Measurements from ENCODE around the gene GANAB. TPM values are rescaled to one million over a fixed set of nuclear protein-coding genes. Genes with fewer than 3 reads are reported as not detected.

GANAB gene
- total and polyA plus RNA-seq, 2 of the 13 experiments (the other 11 are each of a cell fraction or from before 2014, with no cell fraction given): 99.5 to 234 TPM

DNA sequence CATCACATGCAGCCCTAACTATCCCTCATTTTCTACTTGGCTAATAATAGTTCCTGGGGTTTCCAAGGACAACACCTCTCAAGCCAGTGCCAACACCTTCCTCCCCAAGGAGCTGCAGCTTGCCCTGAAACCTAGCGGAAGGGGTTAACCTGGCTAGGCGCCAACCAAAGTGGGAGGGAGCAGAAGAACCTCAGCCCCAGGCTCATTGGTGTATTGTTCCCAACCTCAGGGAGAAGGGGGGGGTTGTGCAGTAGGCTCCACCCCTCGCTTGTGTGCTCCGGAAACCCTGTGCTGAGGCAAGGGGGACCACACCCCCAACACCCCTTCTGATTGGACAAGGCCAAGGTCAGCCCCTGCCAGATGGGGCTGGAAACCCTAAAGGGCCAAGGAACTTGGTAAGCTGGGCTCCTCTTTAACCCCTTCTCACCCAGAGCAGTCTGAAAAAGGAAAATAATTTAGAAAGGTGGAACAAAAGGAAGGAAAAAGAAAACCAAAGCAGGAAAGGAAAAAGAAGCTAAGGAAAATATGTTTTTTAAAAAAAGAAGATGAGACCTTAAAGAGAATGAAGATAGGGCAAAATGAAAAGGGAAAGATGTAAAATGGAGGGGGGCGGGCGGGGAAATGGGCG, 47.2 kb downstream of the GANAB start (continued):
- TF ChIP-seq, protein P1, sequence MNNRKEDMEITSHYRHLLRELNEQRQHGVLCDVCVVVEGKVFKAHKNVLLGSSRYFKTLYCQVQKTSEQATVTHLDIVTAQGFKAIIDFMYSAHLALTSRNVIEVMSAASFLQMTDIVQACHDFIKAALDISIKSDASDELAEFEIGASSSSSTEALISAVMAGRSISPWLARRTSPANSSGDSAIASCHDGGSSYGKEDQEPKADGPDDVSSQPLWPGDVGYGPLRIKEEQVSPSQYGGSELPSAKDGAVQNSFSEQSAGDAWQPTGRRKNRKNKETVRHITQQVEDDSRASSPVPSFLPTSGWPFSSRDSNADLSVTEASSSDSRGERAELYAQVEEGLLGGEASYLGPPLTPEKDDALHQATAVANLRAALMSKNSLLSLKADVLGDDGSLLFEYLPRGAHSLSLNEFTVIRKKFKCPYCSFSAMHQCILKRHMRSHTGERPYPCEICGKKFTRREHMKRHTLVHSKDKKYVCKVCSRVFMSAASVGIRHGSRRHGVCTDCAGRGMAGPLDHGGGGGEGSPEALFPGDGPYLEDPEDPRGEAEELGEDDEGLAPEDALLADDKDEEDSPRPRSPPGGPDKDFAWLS (CRISPR knock-in tag; IDR thresholded peaks at IDR 0.05; ENCODE audit: borderline replicate concordance): no peak
- TF ChIP-seq, protein P2, sequence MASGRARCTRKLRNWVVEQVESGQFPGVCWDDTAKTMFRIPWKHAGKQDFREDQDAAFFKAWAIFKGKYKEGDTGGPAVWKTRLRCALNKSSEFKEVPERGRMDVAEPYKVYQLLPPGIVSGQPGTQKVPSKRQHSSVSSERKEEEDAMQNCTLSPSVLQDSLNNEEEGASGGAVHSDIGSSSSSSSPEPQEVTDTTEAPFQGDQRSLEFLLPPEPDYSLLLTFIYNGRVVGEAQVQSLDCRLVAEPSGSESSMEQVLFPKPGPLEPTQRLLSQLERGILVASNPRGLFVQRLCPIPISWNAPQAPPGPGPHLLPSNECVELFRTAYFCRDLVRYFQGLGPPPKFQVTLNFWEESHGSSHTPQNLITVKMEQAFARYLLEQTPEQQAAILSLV (CRISPR knock-in tag; IDR thresholded peaks at IDR 0.05; ENCODE audit: borderline replicate concordance): no peak
- TF ChIP-seq, protein P3, sequence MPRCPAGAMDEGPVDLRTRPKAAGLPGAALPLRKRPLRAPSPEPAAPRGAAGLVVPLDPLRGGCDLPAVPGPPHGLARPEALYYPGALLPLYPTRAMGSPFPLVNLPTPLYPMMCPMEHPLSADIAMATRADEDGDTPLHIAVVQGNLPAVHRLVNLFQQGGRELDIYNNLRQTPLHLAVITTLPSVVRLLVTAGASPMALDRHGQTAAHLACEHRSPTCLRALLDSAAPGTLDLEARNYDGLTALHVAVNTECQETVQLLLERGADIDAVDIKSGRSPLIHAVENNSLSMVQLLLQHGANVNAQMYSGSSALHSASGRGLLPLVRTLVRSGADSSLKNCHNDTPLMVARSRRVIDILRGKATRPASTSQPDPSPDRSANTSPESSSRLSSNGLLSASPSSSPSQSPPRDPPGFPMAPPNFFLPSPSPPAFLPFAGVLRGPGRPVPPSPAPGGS (CRISPR knock-in tag; IDR thresholded peaks at IDR 0.05): no peak
- TF ChIP-seq HDAC2 (CRISPR knock-in tag; IDR thresholded peaks at IDR 0.05) (peak; percentile 55; the same call in 1 of the 2 replicates), ZNF550 (CRISPR knock-in tag; IDR thresholded peaks at IDR 0.05; ENCODE audit: borderline replicate concordance) (no peak), SP1 (IDR thresholded peaks at IDR 0.05) (no peak), SP1 (CRISPR knock-in tag; IDR thresholded peaks at IDR 0.05) (peak; percentile 78), ZNF570 (CRISPR knock-in tag; IDR thresholded peaks at IDR 0.05; ENCODE audit: borderline replicate concordance) (no peak), MTF2 (CRISPR knock-in tag; IDR thresholded peaks at IDR 0.05; ENCODE audit: borderline replicate concordance) (no peak), HDAC1 (CRISPR knock-in tag; IDR thresholded peaks at IDR 0.05) (peak; percentile 72), IKZF4 (CRISPR knock-in tag; IDR thresholded peaks at IDR 0.05; ENCODE audit: borderline replicate concordance, low read depth, not compliant biosample characterization) (no peak), ZNF556 (CRISPR knock-in tag; IDR thresholded peaks at IDR 0.05; ENCODE audit: borderline replicate concordance) (0 out of 2 replicates have a peak, but pooled peaks have one; percentile 45), CCAR2 (optimal IDR thresholded peaks at IDR 0.05; ENCODE audit: low read depth, low read length) (no peak), POLR2G (IDR thresholded peaks at IDR 0.05; ENCODE audit: low read depth, low read length) (peak; percentile 34; the same call in 1 of the 2 replicates)
- TF ChIP-seq, protein P4, sequence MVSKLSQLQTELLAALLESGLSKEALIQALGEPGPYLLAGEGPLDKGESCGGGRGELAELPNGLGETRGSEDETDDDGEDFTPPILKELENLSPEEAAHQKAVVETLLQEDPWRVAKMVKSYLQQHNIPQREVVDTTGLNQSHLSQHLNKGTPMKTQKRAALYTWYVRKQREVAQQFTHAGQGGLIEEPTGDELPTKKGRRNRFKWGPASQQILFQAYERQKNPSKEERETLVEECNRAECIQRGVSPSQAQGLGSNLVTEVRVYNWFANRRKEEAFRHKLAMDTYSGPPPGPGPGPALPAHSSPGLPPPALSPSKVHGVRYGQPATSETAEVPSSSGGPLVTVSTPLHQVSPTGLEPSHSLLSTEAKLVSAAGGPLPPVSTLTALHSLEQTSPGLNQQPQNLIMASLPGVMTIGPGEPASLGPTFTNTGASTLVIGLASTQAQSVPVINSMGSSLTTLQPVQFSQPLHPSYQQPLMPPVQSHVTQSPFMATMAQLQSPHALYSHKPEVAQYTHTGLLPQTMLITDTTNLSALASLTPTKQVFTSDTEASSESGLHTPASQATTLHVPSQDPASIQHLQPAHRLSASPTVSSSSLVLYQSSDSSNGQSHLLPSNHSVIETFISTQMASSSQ (IDR thresholded peaks at IDR 0.05; ENCODE audit: low read depth): no peak; the same call in 1 of the 2 replicates
- TF ChIP-seq, protein P4 (CRISPR knock-in tag; IDR thresholded peaks at IDR 0.05; ENCODE audit: borderline replicate concordance): peak; percentile 51; the same call in 1 of the 2 replicates
- TF ChIP-seq, protein P5, sequence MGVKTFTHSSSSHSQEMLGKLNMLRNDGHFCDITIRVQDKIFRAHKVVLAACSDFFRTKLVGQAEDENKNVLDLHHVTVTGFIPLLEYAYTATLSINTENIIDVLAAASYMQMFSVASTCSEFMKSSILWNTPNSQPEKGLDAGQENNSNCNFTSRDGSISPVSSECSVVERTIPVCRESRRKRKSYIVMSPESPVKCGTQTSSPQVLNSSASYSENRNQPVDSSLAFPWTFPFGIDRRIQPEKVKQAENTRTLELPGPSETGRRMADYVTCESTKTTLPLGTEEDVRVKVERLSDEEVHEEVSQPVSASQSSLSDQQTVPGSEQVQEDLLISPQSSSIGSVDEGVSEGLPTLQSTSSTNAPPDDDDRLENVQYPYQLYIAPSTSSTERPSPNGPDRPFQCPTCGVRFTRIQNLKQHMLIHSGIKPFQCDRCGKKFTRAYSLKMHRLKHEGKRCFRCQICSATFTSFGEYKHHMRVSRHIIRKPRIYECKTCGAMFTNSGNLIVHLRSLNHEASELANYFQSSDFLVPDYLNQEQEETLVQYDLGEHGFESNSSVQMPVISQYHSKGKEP (CRISPR knock-in tag; IDR thresholded peaks at IDR 0.05): no peak
- TF ChIP-seq, protein P6, sequence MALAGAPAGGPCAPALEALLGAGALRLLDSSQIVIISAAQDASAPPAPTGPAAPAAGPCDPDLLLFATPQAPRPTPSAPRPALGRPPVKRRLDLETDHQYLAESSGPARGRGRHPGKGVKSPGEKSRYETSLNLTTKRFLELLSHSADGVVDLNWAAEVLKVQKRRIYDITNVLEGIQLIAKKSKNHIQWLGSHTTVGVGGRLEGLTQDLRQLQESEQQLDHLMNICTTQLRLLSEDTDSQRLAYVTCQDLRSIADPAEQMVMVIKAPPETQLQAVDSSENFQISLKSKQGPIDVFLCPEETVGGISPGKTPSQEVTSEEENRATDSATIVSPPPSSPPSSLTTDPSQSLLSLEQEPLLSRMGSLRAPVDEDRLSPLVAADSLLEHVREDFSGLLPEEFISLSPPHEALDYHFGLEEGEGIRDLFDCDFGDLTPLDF (CRISPR knock-in tag; IDR thresholded peaks at IDR 0.05): no peak
